Breast epithelium (tissue), 4 donors: Measurements from ENCODE around the gene SORBS2. TPM values are rescaled to one million over a fixed set of nuclear protein-coding genes. Genes with fewer than 3 reads are reported as not detected.

Experiments used
- DNase-seq, 2 donors: peaks; one replicate each; pipeline ENCODE4 v3.0.0-alpha.2; 2019; ENCODE audit warnings: low spot score in 2 of 2
- H3K27ac ChIP-seq, 2 donors: fragments of 200-600 bp; sonication (generic) in 1 of 2; one replicate each; pipeline ENCODE4 v1.5.1; 2016 to 2019; ENCODE audit warnings: mild to moderate bottlenecking in 1 of 2
- H3K27me3 ChIP-seq, 2 donors: fragments of 200-600 bp; sonication (generic) in 1 of 2; one replicate each; pipeline versions ENCODE4 v1.5.1 to v1.6.0; 2017 to 2019; ENCODE audit warnings: control low read depth in 1 of 2, mild to moderate bottlenecking in 1 of 2
- H3K36me3 ChIP-seq: fragments of 200-600 bp; one replicate; pipeline ENCODE4 v1.5.1; 2019
- H3K4me1 ChIP-seq, 2 donors: fragments of 200-600 bp; sonication (generic); one replicate each; pipeline ENCODE4 v1.5.1; 2016 to 2019; ENCODE audit warnings: control low read depth in 1 of 2
- H3K4me3 ChIP-seq, 3 donors: fragments of 200-600 bp; sonication (generic); 1 replicate in 2 of 3; 2 replicates in 1 of 3; pipeline ENCODE4 v1.5.1; 2016 to 2019; ENCODE audit warnings: mild to moderate bottlenecking in 3 of 3, moderate library complexity in 2 of 3
- H3K9me3 ChIP-seq, 2 donors: fragments of 200-600 bp; sonication (generic) in 1 of 2; one replicate each; pipeline ENCODE4 v1.5.1; 2016 to 2019; ENCODE audit warnings: control low read depth in 1 of 2
- CTCF ChIP-seq, 3 donors: fragments of 450-650 bp; IDR thresholded peaks; one replicate each; pipeline ENCODE4 v1.5.1; 2016 to 2017; ENCODE audit warnings: antibody characterized with exemption in 3 of 3, mild to moderate bottlenecking in 3 of 3, moderate library complexity in 3 of 3
- POLR2A ChIP-seq: fragments of 450-650 bp; IDR thresholded peaks from one replicate; pipeline ENCODE4 v1.6.1; 2016; ENCODE audit warnings: antibody characterized with exemption, mild to moderate bottlenecking, moderate library complexity
- POLR2AphosphoS5 ChIP-seq, 3 donors: sonication (generic); formaldehyde crosslinking; IDR thresholded peaks; one replicate each; pipeline ENCODE4 v1.6.1; 2017; ENCODE audit warnings: antibody characterized with exemption in 3 of 3
- intact Hi-C: fragments of 100-400 bp; cut with DNase I; formaldehyde crosslinking; loops from one replicate; pipeline ENCODE4 v1.15.1; 2023; ENCODE audit warnings: low total_unique reads
- total RNA-seq, 3 donors: library from RNA; depleted of rRNA; stranded (reverse); fragments of >200 nt; gene quantifications; one replicate each; pipeline ENCODE4 v1.1.0, GENCODE V29; 2016

The SORBS2 gene
- total RNA-seq, 3 donors from 2014 or later: 21.8 to 132 (median 105) TPM

GRCh38 chr4:185664481-185664880 lies 147.5 kb downstream of the SORBS2 start:
- no peak overlapping the region for H3K27ac ChIP-seq
- H3K27me3 ChIP-seq: no peaks in the 10 kb centered on the region
- intact Hi-C loops: no loop called here
- H3K36me3 ChIP-seq: no peaks in the 10 kb centered on the region
- TF ChIP-seq POLR2AphosphoS5 (IDR thresholded peaks at IDR 0.05) (no peak), CTCF (IDR thresholded peaks at IDR 0.05) (no peak), POLR2A (no peak)
- no peaks in the 10 kb centered on the region for H3K9me3 ChIP-seq
- no peak overlapping the region for H3K4me3 ChIP-seq
- no peak for DNase-seq
- H3K4me1 ChIP-seq: no peaks in the 10 kb centered on the region

- H3K4me1 ChIP-seq: no peaks in the 10 kb centered on the region
- no peak overlapping the region for H3K27ac ChIP-seq
- H3K9me3 ChIP-seq: no peaks in the 10 kb centered on the region
- H3K36me3 ChIP-seq: no peaks in the 10 kb centered on the region
- DNase-seq: no peak
- no peaks in the 10 kb centered on the region for H3K27me3 ChIP-seq
- no peak for TF ChIP-seq POLR2A
- TF ChIP-seq POLR2AphosphoS5 (IDR thresholded peaks at IDR 0.05): no peak
- TF ChIP-seq CTCF (IDR thresholded peaks at IDR 0.05): no peak
- H3K4me3 ChIP-seq: no peak overlapping the region
- intact Hi-C loops: no loop called here
These were observed 149.8 kb downstream of the SORBS2 start for GRCh38 chr4:185662030-185662778.

- TF ChIP-seq POLR2A (no peak), CTCF (IDR thresholded peaks at IDR 0.05) (no peak)
- Histone ChIP-seq H3K4me1 (no peaks in the 10 kb centered on the region), H3K36me3 (no peaks in the 10 kb centered on the region), H3K9me3 (no peaks in the 10 kb centered on the region), H3K4me3 (no peak overlapping the region), H3K27ac (no peak overlapping the region), H3K27me3 (no peaks in the 10 kb centered on the region)
- no peak for DNase-seq
- intact Hi-C loops: no loop called here
These were observed 151.7 kb downstream of the SORBS2 start for GRCh38 chr4:185660340-185660739.

- Histone ChIP-seq H3K4me3 (no peak overlapping the region), H3K27ac (peak overlapping the region; percentile 34 to 53)
- intact Hi-C loops: no loop called here
These were observed 154.3 kb downstream of the SORBS2 start for GRCh38 chr4:185657699-185658098.

More at GRCh38 chr4:185657699-185658098, 154.3 kb downstream of the SORBS2 start:
- no peak for TF ChIP-seq CTCF (IDR thresholded peaks at IDR 0.05)
- Histone ChIP-seq H3K4me1 (no peaks in the 10 kb centered on the region), H3K36me3 (no peaks in the 10 kb centered on the region), H3K27me3 (no peaks in the 10 kb centered on the region), H3K9me3 (no peaks in the 10 kb centered on the region)
- DNase-seq: no peak
